Glomerular endothelial cell (primary cell): Measurements from ENCODE around the gene BMPR1B. TPM values are rescaled to one million over a fixed set of nuclear protein-coding genes. Genes with fewer than 3 reads are reported as not detected.

Experiments used
- DNase-seq: peaks from one replicate; pipeline ENCODE4 v3.0.0-alpha.2; 2011; ENCODE audit warnings: low read depth, low spot score; ENCODE audit errors: extremely low read depth
- total RNA-seq: library from RNA; depleted of rRNA; stranded (reverse); fragments of >200 nt; gene quantifications from 2 replicates; pipeline ENCODE4 v1.2.3, GENCODE V29; 2015

The BMPR1B gene
- total RNA-seq, 1 donor from 2014 or later = 0.88 TPM

GRCh38 chr4:95077864-95078263, 320.1 kb downstream of the BMPR1B start:
- DNase-seq = no peak

- no peak for DNase-seq
Measured at GRCh38 chr4:95080969-95081368, 323.2 kb downstream of the BMPR1B start.

- no peak for DNase-seq
Measured at GRCh38 chr4:95084584-95084983, 326.8 kb downstream of the BMPR1B start.

DNA sequence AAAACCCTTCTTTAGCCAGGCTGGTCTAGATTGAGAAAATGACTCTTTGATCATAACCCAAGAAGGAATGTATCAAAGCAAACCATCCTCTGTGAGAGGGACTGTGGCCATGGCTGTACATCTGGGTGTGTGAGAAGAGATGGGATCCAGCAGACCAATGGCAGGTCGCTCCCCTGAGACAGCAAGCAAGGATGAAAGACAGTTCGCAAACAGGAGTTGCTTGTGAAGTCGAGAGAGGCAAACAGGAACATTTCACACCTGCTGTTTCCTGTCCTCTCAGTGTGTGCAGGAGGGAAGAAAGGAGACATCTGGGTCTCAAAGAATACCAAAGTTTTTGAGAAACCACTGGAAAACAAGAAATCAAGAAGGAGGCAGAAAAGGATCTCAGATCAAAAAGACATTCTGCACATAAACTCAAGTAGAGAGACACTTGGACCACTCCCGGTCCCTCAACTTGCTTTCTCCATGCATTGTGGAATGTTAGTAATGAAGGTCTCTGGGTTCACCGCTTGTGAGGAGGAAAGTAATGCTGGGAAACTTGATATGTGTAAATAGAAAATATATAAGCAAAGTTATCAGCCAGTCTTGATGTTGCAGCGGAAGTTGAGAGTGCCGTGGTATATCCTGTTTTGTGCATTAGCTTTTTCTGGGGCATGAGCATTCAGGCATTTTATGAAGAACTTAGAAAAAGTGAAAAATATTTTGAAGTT, 327.5 kb downstream of the BMPR1B start:
- no peak for DNase-seq

- DNase-seq = no peak
Measured at GRCh38 chr4:95086551-95086950, 328.8 kb downstream of the BMPR1B start.

- no peak for DNase-seq
Measured at GRCh38 chr4:95087657-95088455, 330.1 kb downstream of the BMPR1B start.

GRCh38 chr4:95091272-95091671, 333.5 kb downstream of the BMPR1B start:
- DNase-seq = no peak

GRCh38 chr4:95092766-95093165, 335.0 kb downstream of the BMPR1B start:
- peak; percentile 23 for DNase-seq

DNA sequence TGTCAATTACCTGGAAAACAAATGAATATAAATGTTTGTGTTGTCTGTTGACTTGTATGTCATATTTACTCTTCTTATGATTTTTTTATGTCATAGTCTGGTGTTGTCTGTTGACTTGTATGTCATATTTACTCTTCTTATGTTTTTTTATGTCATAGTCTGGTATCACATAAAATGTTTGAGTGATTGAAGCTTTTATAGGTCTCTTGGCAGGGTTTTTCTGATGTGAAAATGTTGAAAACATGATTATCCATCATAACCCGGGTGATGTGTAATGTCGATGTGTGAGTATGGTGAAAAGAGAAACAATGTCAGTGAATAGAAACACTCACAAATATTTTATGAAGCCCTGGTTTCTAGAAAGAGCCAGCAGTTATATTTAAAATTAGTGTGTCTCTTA, 335.7 kb downstream of the BMPR1B start:
- no peak for DNase-seq

DNA sequence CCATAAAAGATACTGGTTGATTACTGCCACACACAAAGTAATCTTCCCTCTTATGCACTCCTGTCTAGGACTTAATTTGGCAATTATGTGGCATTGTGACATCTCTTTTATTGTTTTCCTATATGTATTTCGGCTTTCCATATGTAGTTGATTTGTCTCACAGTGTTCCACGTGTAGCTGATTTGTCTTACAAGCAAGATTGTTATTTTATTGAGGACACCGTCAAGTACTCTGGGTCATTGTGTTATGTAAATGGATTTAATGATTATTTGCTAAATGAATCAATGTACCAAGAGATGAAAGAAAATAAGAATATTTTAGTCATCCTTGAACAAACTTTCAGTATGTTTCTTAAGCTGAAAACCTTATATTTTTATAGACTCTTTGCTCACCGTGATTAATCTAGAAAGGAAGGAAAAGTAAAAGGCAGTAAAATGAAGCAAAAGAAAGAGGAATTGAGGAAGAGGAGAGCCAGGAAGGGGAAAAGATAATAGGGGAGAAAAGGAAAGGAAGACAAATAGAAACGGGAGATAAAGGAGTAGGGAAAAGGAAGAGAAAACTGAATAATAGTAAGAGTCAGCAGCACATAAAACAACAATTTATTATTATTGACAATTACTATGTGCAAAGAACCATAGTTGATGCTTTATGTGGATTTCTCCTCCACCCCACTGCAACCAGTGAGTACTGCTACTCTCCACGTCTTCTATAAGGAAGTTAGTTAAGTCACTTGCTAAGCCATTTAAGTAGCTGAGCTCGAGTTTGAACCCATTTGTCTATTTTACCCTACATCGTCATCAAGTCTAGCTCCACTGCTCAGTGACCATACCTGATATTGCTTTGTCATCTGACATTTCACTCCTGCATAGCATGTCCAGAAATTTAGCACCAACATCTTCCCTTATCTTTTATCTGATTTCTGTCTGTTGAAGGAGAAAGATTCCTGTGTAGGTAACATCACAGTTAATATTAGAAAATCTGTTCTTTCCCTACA, 336.5 kb downstream of the BMPR1B start:
- no peak for DNase-seq

GRCh38 chr4:95095348-95095974, 337.7 kb downstream of the BMPR1B start:
- DNase-seq = no peak

DNA sequence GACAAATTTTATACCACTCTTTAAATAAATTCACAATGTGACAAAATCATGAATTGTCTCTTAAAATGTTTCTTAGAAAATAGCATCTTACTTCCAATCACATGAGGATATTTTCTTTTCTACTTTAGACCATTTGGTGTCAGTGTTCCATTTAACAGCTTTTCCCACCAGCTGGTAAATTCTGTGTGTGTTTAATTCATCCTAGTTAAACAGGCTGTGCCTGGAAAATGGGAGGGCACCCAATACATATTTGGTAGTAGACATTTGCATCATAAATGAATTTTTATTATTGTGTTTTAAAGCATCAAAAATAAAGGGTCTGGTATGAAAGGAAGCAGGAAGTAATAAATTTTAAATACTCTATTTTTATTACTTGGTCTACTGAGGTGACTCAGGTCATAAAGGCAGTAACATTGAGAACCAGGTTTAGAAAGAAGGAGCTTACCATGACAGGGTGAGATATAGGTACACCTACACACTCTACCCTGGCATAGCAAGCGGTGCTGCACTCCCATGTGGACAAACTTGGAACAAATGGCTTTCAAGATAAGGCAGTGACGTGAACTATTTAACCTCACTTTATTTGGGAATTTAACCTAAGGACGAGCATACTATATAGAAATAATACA, 344.5 kb downstream of the BMPR1B start:
- no peak for DNase-seq

GRCh38 chr4:95105112-95105511, 347.4 kb downstream of the BMPR1B start:
- no peak for DNase-seq

- no peak for DNase-seq
Measured at GRCh38 chr4:95105983-95106382, 348.2 kb downstream of the BMPR1B start.

- DNase-seq = no peak
Measured at GRCh38 chr4:95106408-95106928, 348.7 kb downstream of the BMPR1B start.

- DNase-seq = no peak
Measured at GRCh38 chr4:95107004-95107403, 349.2 kb downstream of the BMPR1B start.

DNA sequence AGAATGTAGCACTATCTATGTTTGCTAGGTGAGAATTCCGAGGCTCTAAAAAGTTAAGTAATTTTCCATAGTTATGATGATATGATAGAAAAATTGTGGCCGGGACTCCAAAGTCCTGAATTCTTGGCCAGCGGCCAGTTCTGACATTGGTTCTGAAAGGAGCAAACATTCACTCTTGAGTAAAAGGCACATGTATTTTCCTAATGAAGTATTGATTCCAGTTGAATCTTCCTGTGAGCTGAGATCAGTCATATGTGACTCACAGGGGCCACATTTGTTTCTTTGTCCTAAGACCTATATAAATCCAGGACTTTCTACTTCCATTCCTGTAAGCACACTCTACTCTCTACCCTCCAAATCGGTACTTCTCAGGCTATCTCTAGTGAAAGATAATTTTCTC, 349.9 kb downstream of the BMPR1B start:
- DNase-seq = no peak

- DNase-seq = no peak
Measured at GRCh38 chr4:95108883-95109421, 351.2 kb downstream of the BMPR1B start.

DNA sequence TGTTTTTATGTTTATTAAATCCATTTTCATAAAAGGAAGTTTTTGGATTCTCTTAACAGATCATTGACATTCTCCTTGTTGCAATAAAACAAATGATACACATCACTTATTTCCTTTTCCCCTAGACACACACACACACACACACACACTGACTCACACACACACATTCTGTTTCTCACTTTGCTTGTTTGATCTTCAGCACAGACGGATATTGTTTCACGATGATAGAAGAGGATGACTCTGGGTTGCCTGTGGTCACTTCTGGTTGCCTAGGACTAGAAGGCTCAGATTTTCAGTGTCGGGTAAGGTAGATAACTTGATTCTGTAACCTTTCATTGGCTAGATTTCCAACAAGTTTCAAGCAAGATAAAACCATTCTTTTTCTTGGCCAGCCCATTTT, 356.8 kb downstream of the BMPR1B start:
- no peak for DNase-seq

- DNase-seq = no peak
Measured at GRCh38 chr4:95118497-95118896, 360.7 kb downstream of the BMPR1B start.
